Medulla oblongata (tissue), 1 donor: ENCODE data around the gene NT5DC2.

ENCODE experiments used
- DNase-seq: peaks from one replicate; pipeline ENCODE4 v3.0.0-alpha.2; 2015; ENCODE audit errors: extremely low spot score

The NT5DC2 gene

GRCh38 chr3:52524752-52525679, 8.6 kb downstream of the NT5DC2 start:
- DNase-seq, result no peak

DNA sequence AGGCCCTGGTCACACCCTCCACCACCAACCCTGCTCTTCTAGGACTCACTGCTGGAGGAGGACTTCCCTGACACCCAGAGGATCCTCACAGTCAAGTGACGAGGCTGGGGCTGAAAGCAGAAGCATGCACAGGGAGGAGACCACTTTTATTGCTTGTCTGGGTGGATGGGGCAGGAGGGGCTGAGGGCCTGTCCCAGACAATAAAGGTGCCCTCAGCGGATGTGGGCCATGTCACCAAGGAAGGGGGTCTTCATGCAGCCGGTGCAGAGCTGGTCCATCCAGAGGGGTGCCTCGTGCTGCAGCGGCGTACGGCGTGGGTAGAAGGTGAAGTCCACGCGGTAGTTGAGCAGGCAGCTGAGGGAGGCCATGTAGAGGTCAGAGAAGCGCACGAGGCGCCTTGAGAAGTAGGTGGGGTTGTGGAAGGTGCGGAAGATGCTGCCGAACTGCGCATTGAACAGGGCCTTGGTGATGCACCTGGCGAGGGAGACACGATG, 9.4 kb downstream of the NT5DC2 start:
- DNase-seq, result no peak

DNA sequence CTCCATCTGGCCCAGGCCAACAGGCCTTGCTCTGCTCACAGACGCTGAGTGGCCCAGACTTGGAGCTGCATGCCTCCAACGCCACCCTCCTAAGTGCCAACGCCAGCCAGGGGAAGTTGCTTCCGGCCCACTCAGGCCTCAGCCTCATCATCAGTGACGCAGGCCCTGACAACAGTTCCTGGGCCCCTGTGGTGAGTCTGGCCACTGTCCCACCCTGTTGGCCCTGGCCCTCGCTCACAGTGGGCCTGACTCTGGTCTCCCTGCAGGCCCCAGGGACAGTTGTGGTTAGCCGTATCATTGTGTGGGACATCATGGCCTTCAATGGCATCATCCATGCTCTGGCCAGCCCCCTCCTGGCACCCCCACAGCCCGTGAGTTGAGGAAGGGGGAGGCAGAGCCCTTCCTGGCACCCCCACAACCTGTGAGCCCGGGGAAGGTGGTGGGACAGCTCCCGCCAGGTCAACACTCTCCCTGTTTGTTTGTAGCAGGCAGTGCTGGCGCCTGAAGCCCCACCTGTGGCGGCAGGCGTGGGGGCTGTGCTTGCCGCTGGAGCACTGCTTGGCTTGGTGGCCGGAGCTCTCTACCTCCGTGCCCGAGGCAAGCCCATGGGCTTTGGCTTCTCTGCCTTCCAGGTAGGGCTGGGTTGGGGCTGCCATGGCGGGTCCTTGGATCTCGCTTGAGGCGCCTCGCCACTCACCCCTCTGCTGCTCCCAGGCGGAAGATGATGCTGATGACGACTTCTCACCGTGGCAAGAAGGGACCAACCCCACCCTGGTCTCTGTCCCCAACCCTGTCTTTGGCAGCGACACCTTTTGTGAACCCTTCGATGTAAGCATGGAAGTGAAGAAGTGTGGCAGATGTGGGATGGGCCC, 10.0 kb downstream of the NT5DC2 start:
- no peak for DNase-seq

DNA sequence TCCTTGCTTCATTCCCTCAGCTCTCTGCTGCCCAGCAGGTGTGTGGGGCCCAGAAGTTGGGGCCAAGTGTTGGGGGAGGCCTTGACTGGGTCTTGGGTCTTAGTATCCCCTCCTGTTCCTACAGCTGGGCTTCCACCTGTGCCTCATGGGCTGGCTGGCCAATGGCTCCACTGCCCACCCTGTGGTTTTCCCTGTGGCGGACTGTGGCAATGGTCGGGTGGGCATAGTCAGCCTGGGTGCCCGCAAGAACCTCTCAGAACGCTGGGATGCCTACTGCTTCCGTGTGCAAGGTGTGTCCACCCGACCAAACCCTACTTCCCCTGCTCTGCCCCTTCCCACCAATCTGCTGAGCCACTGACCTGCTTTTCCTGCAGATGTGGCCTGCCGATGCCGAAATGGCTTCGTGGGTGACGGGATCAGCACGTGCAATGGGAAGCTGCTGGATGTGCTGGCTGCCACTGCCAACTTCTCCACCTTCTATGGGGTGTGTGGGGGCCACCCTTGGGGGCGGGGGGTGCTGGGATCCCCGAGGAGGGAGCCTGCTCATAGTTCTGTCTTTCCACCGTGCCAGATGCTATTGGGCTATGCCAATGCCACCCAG, 10.9 kb downstream of the NT5DC2 start:
- no peak for DNase-seq

DNA sequence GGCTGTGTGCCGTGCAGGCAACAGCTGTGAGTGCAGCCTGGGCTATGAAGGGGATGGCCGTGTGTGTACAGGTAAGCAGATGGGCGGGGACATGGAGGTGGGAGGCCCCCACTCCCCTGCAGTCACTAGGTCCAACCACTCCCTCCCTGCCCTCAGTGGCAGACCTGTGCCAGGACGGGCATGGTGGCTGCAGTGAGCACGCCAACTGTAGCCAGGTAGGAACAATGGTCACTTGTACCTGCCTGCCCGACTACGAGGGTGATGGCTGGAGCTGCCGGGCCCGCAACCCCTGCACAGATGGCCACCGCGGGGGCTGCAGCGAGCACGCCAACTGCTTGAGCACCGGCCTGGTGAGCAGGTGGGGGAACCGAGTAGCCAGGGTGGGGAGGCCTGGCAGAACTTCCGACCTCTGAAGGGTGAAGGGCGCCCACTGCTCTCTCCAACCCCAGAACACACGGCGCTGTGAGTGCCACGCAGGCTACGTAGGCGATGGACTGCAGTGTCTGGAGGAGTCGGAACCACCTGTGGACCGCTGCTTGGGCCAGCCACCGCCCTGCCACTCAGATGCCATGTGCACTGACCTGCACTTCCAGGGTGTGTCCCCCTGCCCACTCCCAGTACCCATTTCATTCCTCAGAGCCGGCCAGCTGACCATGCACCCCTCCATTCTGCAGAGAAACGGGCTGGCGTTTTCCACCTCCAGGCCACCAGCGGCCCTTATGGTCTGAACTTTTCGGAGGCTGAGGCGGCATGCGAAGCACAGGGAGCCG, 11.6 kb downstream of the NT5DC2 start:
- DNase-seq, result no peak

DNA sequence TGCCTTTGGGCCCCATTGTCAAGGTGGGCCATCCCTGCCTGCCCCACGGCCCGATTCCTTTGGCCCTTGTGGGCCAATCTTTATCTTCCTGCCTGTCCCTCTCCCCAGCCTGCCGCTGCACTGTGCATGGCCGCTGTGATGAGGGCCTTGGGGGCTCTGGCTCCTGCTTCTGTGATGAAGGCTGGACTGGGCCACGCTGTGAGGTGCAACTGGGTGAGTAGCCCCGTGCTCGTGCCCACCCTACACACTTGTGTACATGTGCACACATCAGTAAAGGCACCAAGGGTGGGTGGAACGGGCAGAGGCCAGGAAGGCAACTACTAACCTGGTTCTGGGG, 12.2 kb downstream of the NT5DC2 start:
- DNase-seq, result no peak

DNA sequence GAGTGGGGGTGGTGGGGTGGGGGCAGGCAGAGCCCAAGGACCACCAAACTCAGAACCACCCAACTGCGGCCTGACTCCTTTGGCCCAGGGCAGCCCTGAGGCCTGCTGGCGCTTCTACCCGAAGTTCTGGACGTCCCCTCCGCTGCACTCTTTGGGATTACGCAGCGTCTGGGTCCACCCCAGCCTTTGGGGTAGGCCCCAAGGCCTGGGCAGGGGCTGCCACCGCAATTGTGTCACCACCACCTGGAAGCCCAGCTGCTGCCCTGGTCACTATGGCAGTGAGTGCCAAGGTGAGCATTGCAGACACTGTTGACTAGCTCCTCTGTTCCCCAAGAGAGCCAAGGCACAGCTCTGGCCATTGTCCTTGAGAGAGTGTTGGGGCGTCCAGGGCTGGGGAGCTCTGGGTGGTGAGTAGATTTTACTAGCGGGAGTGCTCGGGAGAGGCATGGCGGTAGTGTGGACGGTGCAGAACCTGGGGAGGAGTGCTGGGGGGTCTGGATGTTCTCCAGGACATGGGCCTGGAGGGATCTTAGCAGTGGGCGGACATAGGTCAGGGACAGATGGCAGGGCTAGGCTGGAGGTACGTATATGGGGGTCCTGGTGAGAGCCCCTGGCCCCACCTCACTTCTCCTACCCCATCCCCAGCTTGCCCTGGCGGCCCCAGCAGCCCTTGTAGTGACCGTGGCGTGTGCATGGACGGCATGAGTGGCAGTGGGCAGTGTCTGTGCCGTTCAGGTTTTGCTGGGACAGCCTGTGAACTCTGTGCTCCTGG, 12.8 kb downstream of the NT5DC2 start:
- no peak for DNase-seq

- DNase-seq, result no peak
These were observed 13.5 kb downstream of the NT5DC2 start for GRCh38 chr3:52520141-52520667.

GRCh38 chr3:52519445-52520140, 14.1 kb downstream of the NT5DC2 start:
- DNase-seq, result no peak

DNA sequence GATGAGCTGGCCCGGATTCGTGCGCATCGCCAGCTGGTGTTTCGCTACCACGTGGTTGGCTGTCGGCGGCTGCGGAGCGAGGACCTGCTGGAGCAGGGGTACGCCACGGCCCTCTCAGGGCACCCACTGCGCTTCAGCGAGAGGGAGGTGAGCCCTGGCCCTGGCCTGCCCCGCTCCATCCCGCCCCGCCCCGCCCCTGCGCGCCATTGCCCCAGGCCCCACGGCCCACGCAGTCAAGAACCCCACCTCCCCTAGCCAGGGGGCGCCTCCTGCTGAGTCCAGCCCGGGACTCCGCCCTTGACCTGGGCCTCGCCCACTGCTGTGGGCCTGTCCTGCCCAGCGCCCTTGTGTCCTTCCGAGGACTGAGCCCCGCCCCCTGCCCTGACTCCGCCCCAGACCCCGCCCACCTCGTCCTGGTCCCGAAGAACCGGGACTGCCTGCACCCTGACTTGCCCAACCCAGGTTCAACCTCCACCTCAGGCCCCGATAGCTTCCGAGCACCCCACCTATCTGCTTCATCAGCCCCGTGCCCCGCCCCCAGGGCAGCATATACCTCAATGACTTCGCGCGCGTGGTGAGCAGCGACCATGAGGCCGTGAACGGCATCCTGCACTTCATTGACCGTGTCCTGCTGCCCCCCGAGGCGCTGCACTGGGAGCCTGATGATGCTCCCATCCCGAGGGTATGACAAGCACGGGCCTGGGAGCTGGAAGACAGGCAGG, 14.8 kb downstream of the NT5DC2 start:
- no peak for DNase-seq

- no peak for DNase-seq
These were observed 15.6 kb downstream of the NT5DC2 start for GRCh38 chr3:52517796-52518722.

GRCh38 chr3:52516509-52517195, 17.0 kb downstream of the NT5DC2 start:
- DNase-seq, result no peak

DNA sequence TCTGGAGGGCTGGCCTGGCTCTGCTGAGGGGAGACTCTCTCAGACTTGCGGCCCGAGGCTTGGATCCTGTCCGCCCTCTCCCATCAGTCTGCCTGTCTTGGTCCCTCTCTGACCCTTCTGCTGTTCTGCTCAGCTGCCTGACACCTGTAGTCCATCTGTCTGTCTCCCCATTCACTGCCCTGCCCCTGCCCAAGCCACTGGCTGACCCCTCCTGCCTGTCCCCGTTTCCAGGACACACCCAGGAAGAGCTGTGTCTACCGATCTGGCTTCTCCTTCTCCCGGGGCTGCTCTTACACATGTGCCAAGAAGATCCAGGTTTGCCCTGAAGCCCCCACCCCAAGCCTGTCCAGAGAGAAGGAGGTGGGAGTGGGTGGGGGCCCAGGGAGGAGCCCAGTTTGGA, 18.5 kb downstream of the NT5DC2 start:
- no peak for DNase-seq

DNA sequence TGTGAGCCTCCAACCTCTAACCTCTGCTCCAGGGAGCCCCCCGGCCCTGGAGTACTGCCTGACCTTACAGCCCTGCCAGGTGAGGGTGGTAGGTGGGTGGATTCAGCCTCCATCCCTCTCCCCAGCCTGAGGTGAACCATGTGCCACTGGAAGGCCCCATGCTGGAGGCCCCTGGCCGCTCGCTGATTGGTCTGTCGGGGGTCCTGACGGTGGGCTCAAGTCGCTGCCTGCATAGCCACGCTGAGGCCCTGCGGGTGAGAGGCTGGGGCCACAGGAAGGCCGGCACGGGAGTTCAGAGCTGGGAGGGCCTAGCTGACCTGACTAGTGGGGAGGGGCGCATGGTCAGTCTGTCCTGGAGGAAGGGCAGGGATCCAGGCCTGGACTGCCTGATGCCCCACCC, 19.1 kb downstream of the NT5DC2 start:
- DNase-seq, result no peak

DNA sequence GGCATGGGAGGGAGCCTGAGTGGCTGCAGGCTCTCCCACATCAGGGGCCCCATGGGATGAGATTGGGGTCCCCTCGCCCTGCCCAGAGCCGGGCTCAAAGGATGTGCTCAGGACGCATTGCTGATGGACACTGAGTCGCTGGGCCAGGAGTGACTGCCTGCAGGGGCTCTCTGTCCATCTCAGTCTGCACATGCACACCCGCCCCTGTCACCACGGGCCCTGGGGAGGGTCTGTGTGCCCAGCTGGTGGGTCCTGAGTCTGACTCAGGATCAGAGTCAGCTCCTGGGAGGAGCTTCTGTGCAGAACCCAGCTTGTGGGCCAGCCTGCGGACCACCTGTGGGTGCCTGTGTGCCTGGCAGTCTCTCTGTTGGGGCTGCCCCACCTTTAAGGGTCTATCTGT, 20.4 kb downstream of the NT5DC2 start:
- DNase-seq, result no peak

- no peak for DNase-seq
These were observed 20.9 kb downstream of the NT5DC2 start for GRCh38 chr3:52512727-52513126.

DNA sequence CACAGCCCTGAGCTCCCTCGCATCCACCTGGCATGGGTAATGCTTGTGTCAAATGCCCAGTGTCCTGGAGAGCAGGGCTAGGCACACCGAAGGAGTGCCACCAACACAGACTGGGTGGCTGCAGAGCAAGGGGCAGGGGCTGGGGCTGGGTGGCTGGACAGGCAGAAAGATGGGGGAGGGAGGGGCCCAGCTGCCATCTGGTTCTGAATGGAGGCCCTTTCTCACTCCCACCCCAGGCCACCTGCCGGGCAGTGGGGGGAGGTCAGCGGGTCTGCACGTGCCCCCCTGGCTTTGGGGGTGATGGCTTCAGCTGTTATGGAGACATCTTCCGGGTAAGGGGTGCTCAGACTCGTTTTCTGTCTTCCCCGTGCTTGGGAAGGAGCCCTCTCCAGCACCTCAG, 21.6 kb downstream of the NT5DC2 start:
- DNase-seq, result no peak

DNA sequence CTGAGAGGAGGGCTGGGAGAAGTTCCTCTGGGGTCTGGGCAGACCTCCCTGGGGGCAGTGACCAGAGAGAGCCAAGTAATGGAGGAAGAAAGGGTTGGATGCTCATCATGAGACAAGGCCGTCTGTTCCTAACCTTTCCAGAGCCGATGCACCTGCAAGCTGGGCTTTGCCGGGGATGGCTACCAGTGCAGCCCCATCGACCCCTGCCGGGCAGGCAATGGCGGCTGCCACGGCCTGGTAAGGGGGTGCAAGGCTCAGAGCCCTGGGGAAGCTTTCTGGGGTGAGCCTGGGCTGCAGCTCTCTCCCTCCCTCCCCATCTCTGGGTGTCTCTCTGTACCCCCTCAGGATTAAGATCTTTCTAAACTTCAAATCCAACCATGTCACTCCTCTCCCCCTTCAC, 22.1 kb downstream of the NT5DC2 start:
- DNase-seq, result no peak
